HEK293T (cell line): ENCODE measurements around the gene LCE2A.

Experiments used
- BHLHE40 ChIP-seq: fragments of 450-650 bp; IDR thresholded peaks from 2 replicates; pipeline ENCODE4 v1.6.1; 2016; ENCODE audit warnings: mild to moderate bottlenecking, moderate library complexity, borderline replicate concordance
- FOXA1 ChIP-seq: fragments of 450-650 bp; IDR thresholded peaks from 2 replicates; pipeline ENCODE4 v1.6.1; 2016; ENCODE audit warnings: mild to moderate bottlenecking
- SP1 ChIP-seq: fragments of 450-650 bp; IDR thresholded peaks from 2 replicates; pipeline ENCODE4 v1.6.1; 2017
- TF ChIP-seq, protein P1 (sequence below): fragments of 450-650 bp; IDR thresholded peaks from 2 replicates; pipeline ENCODE4 v1.6.1; 2016

DNA sequence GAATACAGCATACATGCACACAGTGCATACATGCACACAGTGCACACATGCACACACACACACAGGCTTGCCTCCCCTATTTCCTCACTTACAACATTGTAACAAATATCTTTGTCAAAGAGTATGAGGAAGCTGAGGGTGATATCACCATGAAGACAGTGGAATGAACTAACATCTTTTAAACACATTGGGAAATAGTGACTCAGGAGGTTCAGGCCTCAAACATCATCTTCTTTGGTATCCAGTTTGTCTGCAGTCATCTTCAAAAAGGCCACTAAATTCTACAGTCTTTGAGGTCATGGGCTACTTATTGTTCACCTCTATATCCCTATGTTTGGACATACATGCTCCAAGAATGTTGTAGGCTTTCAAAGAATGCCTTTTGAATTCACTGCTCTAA lies 14.3 kb upstream of the LCE2A start:
- TF ChIP-seq FOXA1 (no peak), SP1 (no peak), BHLHE40 (no peak)
- TF ChIP-seq, protein P1, sequence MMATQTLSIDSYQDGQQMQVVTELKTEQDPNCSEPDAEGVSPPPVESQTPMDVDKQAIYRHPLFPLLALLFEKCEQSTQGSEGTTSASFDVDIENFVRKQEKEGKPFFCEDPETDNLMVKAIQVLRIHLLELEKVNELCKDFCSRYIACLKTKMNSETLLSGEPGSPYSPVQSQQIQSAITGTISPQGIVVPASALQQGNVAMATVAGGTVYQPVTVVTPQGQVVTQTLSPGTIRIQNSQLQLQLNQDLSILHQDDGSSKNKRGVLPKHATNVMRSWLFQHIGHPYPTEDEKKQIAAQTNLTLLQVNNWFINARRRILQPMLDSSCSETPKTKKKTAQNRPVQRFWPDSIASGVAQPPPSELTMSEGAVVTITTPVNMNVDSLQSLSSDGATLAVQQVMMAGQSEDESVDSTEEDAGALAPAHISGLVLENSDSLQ = no peak
